ENCODE measurements around the gene CNP. TPM values are rescaled to one million over a fixed set of nuclear protein-coding genes. Genes with fewer than 3 reads are reported as not detected.

The CNP gene
- total RNA-seq, 1 experiment from 2014 or later: 78.5 TPM

DNA sequence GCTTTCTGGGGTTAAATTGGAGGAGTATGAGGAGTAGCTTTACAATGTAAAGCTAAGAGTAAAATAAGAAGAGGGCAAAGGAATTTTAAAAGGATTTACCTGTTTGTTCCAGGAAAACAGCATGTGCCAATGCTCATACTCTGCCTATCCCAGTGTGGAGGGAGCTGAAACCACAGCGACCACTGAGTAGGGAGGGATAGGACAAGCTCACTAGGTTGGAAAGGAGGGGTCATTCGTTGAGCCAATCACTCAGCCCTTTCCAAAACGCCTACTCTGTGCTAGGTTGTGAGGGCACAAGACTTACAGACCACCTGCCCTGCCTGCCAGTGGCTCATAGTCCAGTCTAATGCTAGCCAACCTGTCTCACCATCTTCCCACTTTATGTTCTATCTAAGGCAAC lies 51.7 kb downstream of the CNP start:
- Histone ChIP-seq H4K20me1 (ENCODE audit: control insufficient read depth, insufficient read depth, insufficient read length) (no peaks in the 10 kb centered on the region), H2BK20ac (ENCODE audit: low read depth, low read length, poor library complexity, severe bottlenecking) (no peak overlapping the region), H3K4me1 (ENCODE audit: insufficient read depth, low read length) (peaks cover 4% of the 10 kb centered on the region; the same call in 1 of the 2 replicates), H3K4ac (ENCODE audit: low read depth, low read length) (no peak overlapping the region), H4K5ac (ENCODE audit: insufficient read length, low read depth, low read length) (no peak overlapping the region), H3K18ac (ENCODE audit: insufficient read length, low read depth, low read length) (no peak overlapping the region), H4K91ac (ENCODE audit: insufficient read length, low read depth, low read length) (no peak overlapping the region), H3K23me2 (ENCODE audit: insufficient read length, low read depth, low read length, poor library complexity, severe bottlenecking) (peaks cover 14% of the 10 kb centered on the region), H3K79me2 (ENCODE audit: insufficient read depth, low read length) (peaks cover 20% of the 10 kb centered on the region; the same call in 1 of the 2 replicates), H2AFZ (ENCODE audit: low read length) (no peak overlapping the region), H3K23ac (ENCODE audit: insufficient read length, low read depth, low read length) (no peak overlapping the region), H3K27ac (ENCODE audit: insufficient read length, low read depth, low read length) (no peak overlapping the region), H2BK5ac (ENCODE audit: insufficient read length, low read length) (no peak overlapping the region), H4K8ac (replicated peaks; ENCODE audit: insufficient read length, low read depth, low read length) (no peak overlapping the region), H2BK120ac (ENCODE audit: low read depth, low read length, poor library complexity, severe bottlenecking) (no peak overlapping the region), H3K79me1 (ENCODE audit: insufficient read depth, low read depth, low read length, poor library complexity, severe bottlenecking) (no peaks in the 10 kb centered on the region), H2AK5ac (ENCODE audit: insufficient read length, low read length) (no peak overlapping the region), H3K14ac (ENCODE audit: insufficient read depth, low read length) (no peak overlapping the region), H2BK15ac (ENCODE audit: low read depth, low read length) (no peak overlapping the region), H3K9me3 (ENCODE audit: control insufficient read depth, low read depth, low read length) (no peaks in the 10 kb centered on the region), H3K4me2 (ENCODE audit: insufficient read depth, insufficient read length, low read length) (peak overlapping the region; percentile 79), H3T11ph (ENCODE audit: low read length) (no peak overlapping the region), H3K9ac (ENCODE audit: extremely low read depth, insufficient read length, low read length) (peak overlapping the region; percentile 66), H3K27me3 (ENCODE audit: insufficient read depth, low read length) (no peaks in the 10 kb centered on the region; the same call in 1 of the 2 replicates), H2BK12ac (ENCODE audit: insufficient read length, low read depth, low read length) (no peak overlapping the region), H3K56ac (ENCODE audit: insufficient read length, low read depth, low read length) (no peak overlapping the region)
- Mint-ChIP-seq H3K4me1 (peaks cover 37 to 45% of the 10 kb centered on the region in 2 experiments), H3K36me3 (ENCODE audit: insufficient read depth in 1 of 3, low read depth in 3 of 3) (peaks cover 9 to 33% (median 25%) of the 10 kb centered on the region in 3 experiments), H3K27me3 (ENCODE audit: low read depth) (no peaks in the 10 kb centered on the region), H3K27ac (peak overlapping the region; percentile 97 to 100 (median 98); a peak in 5 of 7 replicates), H3K4me3 (peak overlapping the region; percentile 97 to 99), H3K9me3 (no peaks in the 10 kb centered on the region)
- peak; percentile 80 for DNase-seq
- WGBS (ENCODE audit: extremely low coverage, insufficient read length, low lambda C conversion rate): no CpG with 5 or more reads among the region's 3 CpGs
- TF ChIP-seq, protein P1, sequence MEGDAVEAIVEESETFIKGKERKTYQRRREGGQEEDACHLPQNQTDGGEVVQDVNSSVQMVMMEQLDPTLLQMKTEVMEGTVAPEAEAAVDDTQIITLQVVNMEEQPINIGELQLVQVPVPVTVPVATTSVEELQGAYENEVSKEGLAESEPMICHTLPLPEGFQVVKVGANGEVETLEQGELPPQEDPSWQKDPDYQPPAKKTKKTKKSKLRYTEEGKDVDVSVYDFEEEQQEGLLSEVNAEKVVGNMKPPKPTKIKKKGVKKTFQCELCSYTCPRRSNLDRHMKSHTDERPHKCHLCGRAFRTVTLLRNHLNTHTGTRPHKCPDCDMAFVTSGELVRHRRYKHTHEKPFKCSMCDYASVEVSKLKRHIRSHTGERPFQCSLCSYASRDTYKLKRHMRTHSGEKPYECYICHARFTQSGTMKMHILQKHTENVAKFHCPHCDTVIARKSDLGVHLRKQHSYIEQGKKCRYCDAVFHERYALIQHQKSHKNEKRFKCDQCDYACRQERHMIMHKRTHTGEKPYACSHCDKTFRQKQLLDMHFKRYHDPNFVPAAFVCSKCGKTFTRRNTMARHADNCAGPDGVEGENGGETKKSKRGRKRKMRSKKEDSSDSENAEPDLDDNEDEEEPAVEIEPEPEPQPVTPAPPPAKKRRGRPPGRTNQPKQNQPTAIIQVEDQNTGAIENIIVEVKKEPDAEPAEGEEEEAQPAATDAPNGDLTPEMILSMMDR (conservative IDR thresholded peaks at IDR 0.05): no peak
